ENCODE data around the gene LDHAL6B. TPM values are rescaled to one million over a fixed set of nuclear protein-coding genes. Genes with fewer than 3 reads are reported as not detected.

The LDHAL6B gene
- total and polyA plus RNA-seq, 2 of the 8 experiments (the other 6 are each of a cell fraction or from before 2014, with no cell fraction given): not detected

GRCh38 chr15:59208613-59209249 is 2.1 kb downstream of the LDHAL6B start:
- Histone ChIP-seq H3K79me2 (ENCODE audit: control insufficient read depth in 1 of 2, insufficient read depth in 2 of 2, low read length in 2 of 2) (no peaks in the 10 kb centered on the region), H3K9me3 (ENCODE audit: insufficient read depth in 2 of 2, low read depth in 1 of 2, low read length in 1 of 2) (no peaks in the 10 kb centered on the region), H2BK5ac (ENCODE audit: low read depth, low read length) (no peak overlapping the region), H3K56ac (replicated peaks; ENCODE audit: insufficient read length, low read depth, low read length) (no peak overlapping the region), H3K14ac (ENCODE audit: insufficient read length) (no peak overlapping the region), H2BK120ac (replicated peaks; ENCODE audit: low read depth, low read length) (no peak overlapping the region), H4K5ac (ENCODE audit: insufficient read length, low read depth, low read length) (no peak overlapping the region), H3K79me1 (ENCODE audit: low read depth, low read length) (no peaks in the 10 kb centered on the region), H3K4me2 (ENCODE audit: insufficient read depth in 1 of 2, low read depth in 2 of 2, low read length in 2 of 2) (no peak overlapping the region), H2BK15ac (ENCODE audit: low read length) (no peak overlapping the region), H3K36me3 (ENCODE audit: control insufficient read depth in 2 of 4, insufficient read depth in 4 of 4, low read length in 3 of 4) (peaks cover 11 to 56% (median 27%) of the 10 kb centered on the region in 4 experiments; a peak in 7 of 8 replicates), H4K20me1 (replicated peaks in 1 of 2; ENCODE audit: control insufficient read depth in 1 of 2, insufficient read depth in 2 of 2, low read length in 2 of 2) (no peaks in the 10 kb centered on the region), H3K4ac (replicated peaks; ENCODE audit: insufficient read length, low read depth, low read length) (no peak overlapping the region), H3K23me2 (ENCODE audit: low read depth, low read length) (no peaks in the 10 kb centered on the region), H4K8ac (ENCODE audit: extremely low read depth, insufficient read depth, low read length) (no peak overlapping the region), H4K91ac (replicated peaks; ENCODE audit: insufficient read length, low read length) (no peak overlapping the region), H2BK12ac (ENCODE audit: low read depth, low read length) (no peak overlapping the region), H3K4me1 (replicated peaks in 1 of 4; ENCODE audit: control insufficient read depth in 3 of 4, insufficient read depth in 4 of 4, low read length in 3 of 4) (no peaks in the 10 kb centered on the region), H3K27me3 (replicated peaks in 1 of 4; ENCODE audit: control insufficient read depth in 3 of 4, extremely low read depth in 1 of 4, insufficient read depth in 3 of 4, low read length in 3 of 4) (no peaks in the 10 kb centered on the region), H3K9ac (replicated peaks in 1 of 4; ENCODE audit: extremely low read depth in 1 of 4, low read depth in 3 of 4, low read length in 3 of 4) (no peak overlapping the region), H2AFZ (ENCODE audit: low read length) (no peak overlapping the region), H3K4me3 (ENCODE audit: extremely low read depth in 1 of 4, insufficient read depth in 2 of 4, low read depth in 3 of 4, low read length in 4 of 4) (no peak overlapping the region), H3K27ac (ENCODE audit: low read depth, low read length) (no peak overlapping the region), H3K23ac (ENCODE audit: insufficient read length) (no peak overlapping the region), H2BK20ac (ENCODE audit: low read length) (no peak overlapping the region), H3K18ac (ENCODE audit: extremely low read depth, low read length) (no peak overlapping the region), H2AK5ac (ENCODE audit: low read depth, low read length) (no peak overlapping the region)
- DNase-seq (ENCODE audit: low read depth in 1 of 2, low spot score in 2 of 2): no peak
- WGBS, 2 experiments (ENCODE audit: extremely low coverage in 1 of 2, insufficient coverage in 1 of 2, insufficient read length in 1 of 2, insufficient replicate concordance in 2 of 2, low coverage in 1 of 2, low lambda C conversion rate in 2 of 2, missing lambda C conversion rate in 1 of 2): 95% methylated on average over 7 of the region's 7 CpGs; no CpG with 5 or more reads in 1 of the 2 experiments
- ChIA-PET POLR2A (ENCODE audit: partially characterized antibody) (interaction anchor here (0.7 kb wide), 1 partner anchor 151 kb away, joined by 3 read pairs; no protein-coding TSS in a partner anchor), CTCF (ENCODE audit: partially characterized antibody) (interaction anchor here (1.8 kb wide), 1 partner anchor 39 kb away, joined by 4 read pairs; no protein-coding TSS in a partner anchor)
- no peak for FAIRE-seq
- TF ChIP-seq RXRA (IDR thresholded peaks at IDR 0.05; ENCODE audit: insufficient read depth, low read depth, low read length): no peak
- no peak for TF ChIP-seq EGR1 (IDR thresholded peaks at IDR 0.05; ENCODE audit: borderline replicate concordance, low read depth, low read length)
- no peak for TF ChIP-seq YY1 (IDR thresholded peaks at IDR 0.05; ENCODE audit: low read depth, low read length)
- no peak for TF ChIP-seq CREB1 (IDR thresholded peaks at IDR 0.05)
- TF ChIP-seq CEBPB (IDR thresholded peaks at IDR 0.05; ENCODE audit: low read depth, low read length): no peak
- no peak for TF ChIP-seq BRCA1 (IDR thresholded peaks at IDR 0.05; ENCODE audit: low read depth, low read length)
- no peak for TF ChIP-seq GABPA (IDR thresholded peaks at IDR 0.05; ENCODE audit: borderline replicate concordance, insufficient read depth, low read length)
- no peak for TF ChIP-seq SP2 (IDR thresholded peaks at IDR 0.05; ENCODE audit: low read length)
- TF ChIP-seq USF2 (IDR thresholded peaks at IDR 0.05; ENCODE audit: low read length): no peak
- TF ChIP-seq SIN3A (conservative IDR thresholded peaks at IDR 0.05 in 1 of 2, IDR thresholded peaks at IDR 0.05 in 1 of 2; ENCODE audit: low read depth in 1 of 2, low read length in 2 of 2): no peak
- no peak for TF ChIP-seq CHD2 (IDR thresholded peaks at IDR 0.05; ENCODE audit: low read length)

Measured in H1 (cell line).